Measurements from ENCODE around the gene KPNB1. TPM values are rescaled to one million over a fixed set of nuclear protein-coding genes. Genes with fewer than 3 reads are reported as not detected.

KPNB1 gene
- polyA plus RNA-seq, 1 donor (not counting 4 experiments of a cell fraction or from before 2014, with no cell fraction given), result 220 TPM

DNA sequence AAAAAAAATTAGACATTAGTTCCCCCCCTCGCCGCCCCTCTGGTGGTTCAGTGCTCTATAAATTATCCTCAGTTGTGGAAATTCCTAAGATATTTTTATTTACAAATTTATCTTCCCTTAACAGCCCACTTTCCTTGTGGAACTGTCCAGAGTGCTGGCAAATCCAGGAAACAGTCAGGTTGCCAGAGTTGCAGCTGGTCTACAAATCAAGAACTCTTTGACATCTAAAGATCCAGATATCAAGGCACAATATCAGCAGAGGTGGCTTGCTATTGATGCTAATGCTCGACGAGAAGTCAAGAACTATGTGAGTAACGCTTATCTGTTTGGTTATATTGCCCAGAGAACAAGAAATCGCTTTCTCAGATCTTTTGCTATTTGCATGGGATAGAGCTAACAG, 2.9 kb downstream of the KPNB1 start:
- Histone ChIP-seq H3K4me3 (ENCODE audit: control insufficient read depth in 2 of 3, extremely low read depth in 1 of 3, insufficient read depth in 2 of 3, low read depth in 1 of 3, low read length in 3 of 3) (no peak overlapping the region), H3K36me3 (ENCODE audit: control insufficient read depth in 2 of 2, extremely low read depth in 1 of 2, insufficient read depth in 2 of 2, low read length in 2 of 2) (peaks cover 28 to 48% of the 10 kb centered on the region in 2 experiments), H3K4me2 (ENCODE audit: control insufficient read depth, extremely low read depth, insufficient read depth, low read depth, low read length) (no peak overlapping the region), H3K9me3 (ENCODE audit: control insufficient read depth, low read depth, low read length) (no peaks in the 10 kb centered on the region), H3K27ac (ENCODE audit: control insufficient read depth, insufficient read depth, low read length) (no peak overlapping the region), H3K9ac (ENCODE audit: control insufficient read depth, extremely low read depth, insufficient read depth, low read length) (no peak overlapping the region), H3K4me1 (ENCODE audit: control insufficient read depth, extremely low read depth, insufficient read depth, low read length) (peaks cover 27% of the 10 kb centered on the region), H4K20me1 (ENCODE audit: control insufficient read depth, extremely low read depth, insufficient read depth, low read length) (peaks cover 30% of the 10 kb centered on the region), H3K79me2 (ENCODE audit: control insufficient read depth, insufficient read depth, low read length) (peaks cover 69% of the 10 kb centered on the region), H3K9me1 (ENCODE audit: control insufficient read depth, extremely low read depth, insufficient read depth, low read length) (no peaks in the 10 kb centered on the region), H2AFZ (ENCODE audit: control insufficient read depth, low read length) (no peak overlapping the region), H3K27me3 (ENCODE audit: control insufficient read depth, extremely low read depth, insufficient read depth, low read length) (no peaks in the 10 kb centered on the region)
- TF ChIP-seq, protein P1, sequence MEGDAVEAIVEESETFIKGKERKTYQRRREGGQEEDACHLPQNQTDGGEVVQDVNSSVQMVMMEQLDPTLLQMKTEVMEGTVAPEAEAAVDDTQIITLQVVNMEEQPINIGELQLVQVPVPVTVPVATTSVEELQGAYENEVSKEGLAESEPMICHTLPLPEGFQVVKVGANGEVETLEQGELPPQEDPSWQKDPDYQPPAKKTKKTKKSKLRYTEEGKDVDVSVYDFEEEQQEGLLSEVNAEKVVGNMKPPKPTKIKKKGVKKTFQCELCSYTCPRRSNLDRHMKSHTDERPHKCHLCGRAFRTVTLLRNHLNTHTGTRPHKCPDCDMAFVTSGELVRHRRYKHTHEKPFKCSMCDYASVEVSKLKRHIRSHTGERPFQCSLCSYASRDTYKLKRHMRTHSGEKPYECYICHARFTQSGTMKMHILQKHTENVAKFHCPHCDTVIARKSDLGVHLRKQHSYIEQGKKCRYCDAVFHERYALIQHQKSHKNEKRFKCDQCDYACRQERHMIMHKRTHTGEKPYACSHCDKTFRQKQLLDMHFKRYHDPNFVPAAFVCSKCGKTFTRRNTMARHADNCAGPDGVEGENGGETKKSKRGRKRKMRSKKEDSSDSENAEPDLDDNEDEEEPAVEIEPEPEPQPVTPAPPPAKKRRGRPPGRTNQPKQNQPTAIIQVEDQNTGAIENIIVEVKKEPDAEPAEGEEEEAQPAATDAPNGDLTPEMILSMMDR (optimal IDR thresholded peaks at IDR 0.05 in 1 of 3, IDR thresholded peaks at IDR 0.05 in 1 of 3, conservative IDR thresholded peaks at IDR 0.05 in 1 of 3; ENCODE audit: extremely low read depth in 1 of 3, insufficient read depth in 2 of 3, low read length in 3 of 3), result no peak
- no peak for TF ChIP-seq EZH2 (IDR thresholded peaks at IDR 0.05; ENCODE audit: low read length)
- dilution Hi-C loops (cut with MboI; ENCODE audit: extremely low pct_ligation_motif_present, low sequenced_read_pairs), result no loop called here
- DNase-seq (ENCODE audit: low read depth, low spot score), result no peak
- no peak for FAIRE-seq

DNA sequence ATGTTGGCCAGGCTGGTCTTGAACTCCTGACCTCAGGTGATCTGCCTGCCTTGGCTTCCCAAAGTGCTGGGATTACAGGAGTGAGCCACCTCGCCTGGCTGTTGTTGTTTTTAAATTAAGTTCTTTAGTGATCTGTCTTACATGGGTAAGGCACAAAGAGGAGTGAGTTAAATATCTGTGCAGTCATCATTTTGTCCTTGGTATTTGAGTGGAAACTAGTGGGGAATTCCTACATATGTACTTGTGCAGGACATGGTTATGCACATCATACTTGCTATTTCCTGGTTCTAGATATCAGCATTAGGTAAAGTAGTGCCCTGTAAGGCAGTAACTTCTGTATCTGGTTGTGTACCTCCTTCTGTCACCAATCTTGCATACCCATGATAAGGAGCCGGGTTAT, 3.7 kb downstream of the KPNB1 start:
- Histone ChIP-seq H3K9ac (ENCODE audit: control insufficient read depth, extremely low read depth, insufficient read depth, low read length) (no peak overlapping the region), H2AFZ (ENCODE audit: control insufficient read depth, low read length) (no peak overlapping the region), H3K27me3 (ENCODE audit: control insufficient read depth, extremely low read depth, insufficient read depth, low read length) (no peaks in the 10 kb centered on the region), H3K27ac (ENCODE audit: control insufficient read depth, insufficient read depth, low read length) (no peak overlapping the region), H3K4me1 (ENCODE audit: control insufficient read depth, extremely low read depth, insufficient read depth, low read length) (peaks cover 27% of the 10 kb centered on the region), H3K4me3 (ENCODE audit: control insufficient read depth in 2 of 3, extremely low read depth in 1 of 3, insufficient read depth in 2 of 3, low read depth in 1 of 3, low read length in 3 of 3) (no peak overlapping the region), H4K20me1 (ENCODE audit: control insufficient read depth, extremely low read depth, insufficient read depth, low read length) (peaks cover 30% of the 10 kb centered on the region), H3K9me1 (ENCODE audit: control insufficient read depth, extremely low read depth, insufficient read depth, low read length) (no peaks in the 10 kb centered on the region), H3K79me2 (ENCODE audit: control insufficient read depth, insufficient read depth, low read length) (peaks cover 78% of the 10 kb centered on the region), H3K4me2 (ENCODE audit: control insufficient read depth, extremely low read depth, insufficient read depth, low read depth, low read length) (no peak overlapping the region), H3K36me3 (ENCODE audit: control insufficient read depth in 2 of 2, extremely low read depth in 1 of 2, insufficient read depth in 2 of 2, low read length in 2 of 2) (peaks cover 34 to 56% of the 10 kb centered on the region in 2 experiments), H3K9me3 (ENCODE audit: control insufficient read depth, low read depth, low read length) (no peaks in the 10 kb centered on the region)
- DNase-seq (ENCODE audit: low read depth, low spot score), result no peak
- TF ChIP-seq, protein P1 (optimal IDR thresholded peaks at IDR 0.05 in 1 of 3, IDR thresholded peaks at IDR 0.05 in 1 of 3, conservative IDR thresholded peaks at IDR 0.05 in 1 of 3; ENCODE audit: extremely low read depth in 1 of 3, insufficient read depth in 2 of 3, low read length in 3 of 3), result no peak
- no peak for TF ChIP-seq EZH2 (IDR thresholded peaks at IDR 0.05; ENCODE audit: low read length)
- FAIRE-seq, result no peak
- dilution Hi-C loops (cut with MboI; ENCODE audit: extremely low pct_ligation_motif_present, low sequenced_read_pairs), result no loop called here

Data from keratinocyte (primary cell).